NB4 (cell line): ENCODE results near the gene ITGB1.
"Not testable (repeated sequence)": the region's sequence is repeated elsewhere in the genome, so short reads cannot be mapped to it uniquely, and the experiment has no call there.

ENCODE experiments used
- DNase-seq: peaks from one replicate; pipeline ENCODE4 v3.0.0; 2010; ENCODE audit warnings: low read depth
- H3K4me3 ChIP-seq: one replicate; pipeline ENCODE4 v1.5.1; 2011; ENCODE audit warnings: mild to moderate bottlenecking, low read depth, low read length, moderate library complexity
- CTCF ChIP-seq: IDR thresholded peaks from one replicate; pipeline ENCODE4 v1.5.1; 2012; ENCODE audit warnings: low read depth, low read length
- MYC ChIP-seq: IDR thresholded peaks from 2 replicates; pipeline ENCODE4 v1.6.1; 2011; ENCODE audit warnings: low read depth, low read length
- POLR2A ChIP-seq: IDR thresholded peaks from 2 replicates; pipeline ENCODE4 v1.6.1; 2011; ENCODE audit warnings: mild to moderate bottlenecking; ENCODE audit not compliant: insufficient read length; ENCODE audit errors: extremely low read depth
- TF ChIP-seq, protein P1 (sequence below): IDR thresholded peaks from 2 replicates; pipeline ENCODE4 v1.6.1; 2011; ENCODE audit warnings: low read depth, low read length

ITGB1 gene

DNA sequence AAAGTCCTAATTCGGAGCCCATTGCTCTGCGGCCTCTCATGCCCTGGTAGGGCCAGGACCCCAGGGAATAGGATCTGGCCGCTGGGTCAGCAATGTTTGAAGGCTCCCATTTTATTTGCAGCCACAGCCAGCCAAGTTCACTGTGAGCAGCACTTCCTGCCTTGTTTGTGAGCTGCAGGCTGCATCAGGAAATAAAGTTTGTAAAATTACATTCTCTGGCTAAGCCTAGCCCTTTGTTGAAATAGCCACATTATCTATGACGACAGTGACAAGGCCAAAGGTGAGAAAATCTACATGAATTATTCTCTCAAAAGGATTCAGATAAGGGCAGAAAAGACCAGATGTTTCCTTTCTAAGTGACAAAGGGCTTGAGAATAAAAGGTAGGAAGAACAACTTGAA lies 23.7 kb upstream of the ITGB1 start:
- peak; percentile 47 for DNase-seq
- TF ChIP-seq POLR2A (no peak), MYC (no peak), CTCF (no peak)
- TF ChIP-seq, protein P1, sequence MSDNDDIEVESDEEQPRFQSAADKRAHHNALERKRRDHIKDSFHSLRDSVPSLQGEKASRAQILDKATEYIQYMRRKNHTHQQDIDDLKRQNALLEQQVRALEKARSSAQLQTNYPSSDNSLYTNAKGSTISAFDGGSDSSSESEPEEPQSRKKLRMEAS: no peak
- H3K4me3 ChIP-seq: no peak overlapping the region

GRCh38 chr10:32980558-32981468 lies 22.8 kb upstream of the ITGB1 start:
- TF ChIP-seq POLR2A: peak; percentile 55
- TF ChIP-seq MYC: peak; percentile 61
- no peak for TF ChIP-seq CTCF
- TF ChIP-seq, protein P1: peak; percentile 98
- DNase-seq: peak; percentile 95
- peak overlapping the region; percentile 63 for H3K4me3 ChIP-seq

DNA sequence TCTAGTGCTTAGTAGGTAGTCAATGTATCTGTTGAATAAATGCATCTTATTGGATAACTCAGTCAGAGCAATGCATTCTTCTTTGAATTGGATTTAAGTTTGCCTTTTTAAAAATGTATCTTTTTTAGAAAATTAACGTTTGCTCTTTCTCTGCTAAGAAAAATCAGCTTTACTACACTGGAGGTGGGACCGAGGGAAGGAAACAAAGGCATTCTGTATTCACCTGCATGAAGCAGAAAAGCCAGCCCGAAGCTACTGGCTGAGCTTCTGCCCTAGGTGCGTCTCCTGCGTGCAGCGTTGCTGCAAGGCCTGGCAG lies 22.2 kb upstream of the ITGB1 start:
- TF ChIP-seq POLR2A (no peak), MYC (no peak), CTCF (no peak)
- TF ChIP-seq, protein P1: no peak
- H3K4me3 ChIP-seq: peak overlapping the region; percentile 63
- no peak for DNase-seq

GRCh38 chr10:32979719-32980118 lies 21.7 kb upstream of the ITGB1 start:
- not testable (repeated sequence) for H3K4me3 ChIP-seq, DNase-seq

DNA sequence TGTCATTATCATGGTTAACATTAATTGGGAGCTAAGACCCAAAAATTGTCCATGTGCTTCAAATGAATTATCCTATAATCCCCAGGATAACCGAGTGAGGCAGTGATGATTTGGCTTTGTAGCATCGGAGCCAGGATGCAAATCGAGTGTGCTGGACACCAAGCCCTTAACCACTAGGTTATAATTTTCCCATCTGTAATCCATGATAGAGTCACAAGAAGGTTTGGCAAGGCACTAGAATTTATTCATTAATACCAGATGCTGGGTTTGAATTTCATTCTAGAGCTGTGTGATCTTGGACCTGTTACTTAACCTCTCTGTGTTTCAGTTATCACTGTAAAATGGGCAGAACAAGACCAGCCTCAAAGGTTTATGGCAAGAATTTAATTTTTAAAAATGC lies 21.0 kb upstream of the ITGB1 start:
- no peak overlapping the region for H3K4me3 ChIP-seq
- no peak for TF ChIP-seq MYC
- TF ChIP-seq, protein P1: no peak
- TF ChIP-seq CTCF: no peak
- no peak for TF ChIP-seq POLR2A
- peak; percentile 33 for DNase-seq

GRCh38 chr10:32977846-32978809 lies 20.1 kb upstream of the ITGB1 start:
- not testable (repeated sequence) for H3K4me3 ChIP-seq

GRCh38 chr10:32976338-32976737 lies 18.3 kb upstream of the ITGB1 start:
- TF ChIP-seq MYC (no peak), POLR2A (no peak), CTCF (no peak)
- TF ChIP-seq, protein P1: no peak
- DNase-seq: no peak
- no peak overlapping the region for H3K4me3 ChIP-seq

More at GRCh38 chr10:32977846-32978809, 20.1 kb upstream of the ITGB1 start:
- DNase-seq: not testable (repeated sequence)
